ENCODE measurements around the gene FAP. TPM values are rescaled to one million over a fixed set of nuclear protein-coding genes. Genes with fewer than 3 reads are reported as not detected.

Gene FAP
- total RNA-seq, 2 donors from 2014 or later: 21.3 to 37.6 TPM

- no peaks in the 10 kb centered on the region for H3K36me3 ChIP-seq
- no peaks in the 10 kb centered on the region for H3K4me1 ChIP-seq (ENCODE audit: control insufficient read depth in 1 of 2, low read depth in 2 of 2)
- no peaks in the 10 kb centered on the region for H3K27me3 ChIP-seq (replicated peaks; ENCODE audit: insufficient read depth)
- no peak overlapping the region for H3K4me3 ChIP-seq
- no peaks in the 10 kb centered on the region for H3K9me3 ChIP-seq
- DNase-seq (ENCODE audit: low spot score) (no peak), ATAC-seq (ENCODE audit: insufficient number of reproducible peaks, low FRiP score, low read depth) (no peak)
- H3K27ac ChIP-seq: no peak overlapping the region
- no peak for TF ChIP-seq CTCF (IDR thresholded peaks at IDR 0.05)
These were observed 93.3 kb downstream of the FAP start for GRCh38 chr2:162149940-162150339.

GRCh38 chr2:162149466-162149865 is 93.8 kb downstream of the FAP start:
- Histone ChIP-seq H3K4me3 (no peak overlapping the region), H3K27me3 (replicated peaks; ENCODE audit: insufficient read depth) (no peaks in the 10 kb centered on the region), H3K36me3 (no peaks in the 10 kb centered on the region), H3K4me1 (ENCODE audit: control insufficient read depth in 1 of 2, low read depth in 2 of 2) (no peaks in the 10 kb centered on the region), H3K27ac (no peak overlapping the region), H3K9me3 (no peaks in the 10 kb centered on the region)
- TF ChIP-seq CTCF (IDR thresholded peaks at IDR 0.05): no peak
- ATAC-seq (ENCODE audit: insufficient number of reproducible peaks, low FRiP score, low read depth) (no peak), DNase-seq (ENCODE audit: low spot score) (no peak)

GRCh38 chr2:162148956-162149355 is 94.3 kb downstream of the FAP start:
- no peak for DNase-seq (ENCODE audit: low spot score)
- ATAC-seq (ENCODE audit: insufficient number of reproducible peaks, low FRiP score, low read depth): no peak
- Histone ChIP-seq H3K27ac (no peak overlapping the region), H3K27me3 (replicated peaks; ENCODE audit: insufficient read depth) (no peaks in the 10 kb centered on the region), H3K4me3 (no peak overlapping the region), H3K36me3 (no peaks in the 10 kb centered on the region), H3K9me3 (no peaks in the 10 kb centered on the region), H3K4me1 (ENCODE audit: control insufficient read depth in 1 of 2, low read depth in 2 of 2) (no peaks in the 10 kb centered on the region)
- no peak for TF ChIP-seq CTCF (IDR thresholded peaks at IDR 0.05)

GRCh38 chr2:162143969-162144368 is 99.3 kb downstream of the FAP start:
- ATAC-seq (ENCODE audit: insufficient number of reproducible peaks, low FRiP score, low read depth) (no peak), DNase-seq (ENCODE audit: low spot score) (no peak)
- H3K9me3 ChIP-seq: no peaks in the 10 kb centered on the region
- no peaks in the 10 kb centered on the region for H3K4me1 ChIP-seq (ENCODE audit: control insufficient read depth in 1 of 2, low read depth in 2 of 2)
- H3K36me3 ChIP-seq: no peaks in the 10 kb centered on the region
- no peaks in the 10 kb centered on the region for H3K27me3 ChIP-seq (replicated peaks; ENCODE audit: insufficient read depth)
- no peak for TF ChIP-seq CTCF (IDR thresholded peaks at IDR 0.05)
- H3K4me3 ChIP-seq: no peak overlapping the region
- no peak overlapping the region for H3K27ac ChIP-seq

- Histone ChIP-seq H3K27ac (no peak overlapping the region), H3K4me3 (no peak overlapping the region), H3K9me3 (no peaks in the 10 kb centered on the region), H3K36me3 (no peaks in the 10 kb centered on the region), H3K27me3 (replicated peaks; ENCODE audit: insufficient read depth) (no peaks in the 10 kb centered on the region), H3K4me1 (ENCODE audit: control insufficient read depth in 1 of 2, low read depth in 2 of 2) (no peaks in the 10 kb centered on the region)
- no peak for ATAC-seq (ENCODE audit: insufficient number of reproducible peaks, low FRiP score, low read depth)
- no peak for TF ChIP-seq CTCF (IDR thresholded peaks at IDR 0.05)
- DNase-seq (ENCODE audit: low spot score): no peak
These were observed 104.9 kb downstream of the FAP start for GRCh38 chr2:162138310-162138709.
